Esophagus squamous epithelium (tissue), 5 donors: ENCODE data around the gene TSGA10IP. TPM values are rescaled to one million over a fixed set of nuclear protein-coding genes. Genes with fewer than 3 reads are reported as not detected.

Experiments
- DNase-seq: peaks from one replicate; lab custom pipeline; 2025; lab: John Stamatoyannopoulos, UW
- H3K27ac ChIP-seq, 4 donors: fragments of 200-600 bp; sonication (generic); one replicate each; pipeline ENCODE4 v1.5.1; 2016 to 2019; ENCODE audit warnings: mild to moderate bottlenecking in 1 of 4
- H3K27me3 ChIP-seq, 4 donors: fragments of 200-600 bp; sonication (generic); 1 replicate in 3 of 4; 2 replicates in 1 of 4; pipeline versions ENCODE4 v1.5.1 to v1.6.0; 2017 to 2021; ENCODE audit warnings: antibody characterized with exemption in 1 of 4
- H3K36me3 ChIP-seq, 3 donors: fragments of 200-600 bp; sonication (generic); one replicate each; pipeline ENCODE4 v1.5.1; 2016 to 2019
- H3K4me1 ChIP-seq, 3 donors: fragments of 200-600 bp; sonication (generic); one replicate each; pipeline ENCODE4 v1.5.1; 2017 to 2019
- H3K4me3 ChIP-seq, 4 donors: fragments of 200-600 bp; sonication (generic); 1 replicate in 3 of 4; 2 replicates in 1 of 4; pipeline ENCODE4 v1.5.1; 2016 to 2019; ENCODE audit warnings: mild to moderate bottlenecking in 2 of 4, moderate library complexity in 1 of 4
- H3K9me3 ChIP-seq, 3 donors: fragments of 200-600 bp; sonication (generic); one replicate each; pipeline ENCODE4 v1.5.1; 2016 to 2019
- POLR2A ChIP-seq, 4 donors: fragments of 450-650 bp; IDR thresholded peaks; one replicate each; pipeline ENCODE4 v1.6.1; 2017; ENCODE audit warnings: antibody characterized with exemption in 4 of 4, mild to moderate bottlenecking in 4 of 4, moderate library complexity in 3 of 4
- WGBS, 2 donors: methylation state at CpG; one replicate each; pipeline ENCODE4 v1.1.5; 2018; 5-methylcytosine and 5-hydroxymethylcytosine counted together
- intact Hi-C: fragments of 100-400 bp; cut with DNase I; formaldehyde crosslinking; loops from one replicate; pipeline ENCODE4 v1.15.0; 2022
- total RNA-seq, 4 donors: library from RNA; depleted of rRNA; stranded (reverse); fragments of >200 nt; gene quantifications; one replicate each; pipeline ENCODE4 v1.1.0, GENCODE V29; 2016
- TF ChIP-seq, protein P1 (sequence below), 6 experiments: fragments of 450-650 bp in 4 of 6; fragments of 200-600 bp in 2 of 6; sonication (generic) in 2 of 6; IDR thresholded peaks; one replicate each; pipeline ENCODE4 v1.5.1; 2016 to 2019; ENCODE audit warnings: antibody characterized with exemption in 6 of 6, mild to moderate bottlenecking in 4 of 6, moderate library complexity in 4 of 6
- donor health status: DM: yes; HTN: yes; CAD: no.

The TSGA10IP gene
- total RNA-seq, 4 donors from 2014 or later: not detected

DNA sequence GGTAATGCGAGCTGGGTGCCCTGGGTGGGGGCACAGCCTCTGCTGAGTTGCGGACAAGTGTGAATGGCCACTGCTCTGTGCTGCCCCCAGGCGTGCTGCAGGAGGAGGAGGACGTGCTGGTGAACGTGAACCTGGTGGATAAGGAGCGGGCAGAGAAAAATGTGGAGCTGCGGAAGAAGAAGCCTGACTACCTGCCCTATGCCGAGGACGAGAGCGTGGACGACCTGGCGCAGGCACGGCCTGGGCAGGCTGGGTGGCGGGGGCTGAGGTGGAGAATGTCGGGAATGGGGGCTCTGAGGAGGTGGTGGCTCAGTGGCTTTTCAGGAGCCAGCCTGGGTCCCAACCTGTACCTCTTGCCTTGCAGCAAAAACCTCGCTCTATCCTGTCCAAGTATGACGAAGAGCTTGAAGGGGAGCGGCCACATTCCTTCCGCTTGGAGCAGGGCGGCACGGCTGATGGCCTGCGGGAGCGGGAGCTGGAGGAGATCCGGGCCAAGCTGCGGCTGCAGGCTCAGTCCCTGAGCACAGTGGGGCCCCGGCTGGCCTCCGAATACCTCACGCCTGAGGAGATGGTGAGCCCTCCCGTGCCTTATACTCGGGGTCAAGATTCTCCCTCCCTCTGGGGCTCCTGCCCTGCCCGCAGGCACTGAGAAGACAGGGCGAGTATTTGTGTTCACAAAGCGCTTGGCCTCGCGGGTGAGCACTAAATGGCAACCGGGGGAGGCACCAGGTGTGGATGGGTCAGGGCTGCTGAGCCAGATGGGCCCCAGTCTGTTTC is 20.9 kb downstream of the TSGA10IP start:
- H3K4me3 ChIP-seq: no peak overlapping the region
- no peaks in the 10 kb centered on the region for H3K27me3 ChIP-seq
- no peak for TF ChIP-seq POLR2A (IDR thresholded peaks at IDR 0.05)
- TF ChIP-seq, protein P1, sequence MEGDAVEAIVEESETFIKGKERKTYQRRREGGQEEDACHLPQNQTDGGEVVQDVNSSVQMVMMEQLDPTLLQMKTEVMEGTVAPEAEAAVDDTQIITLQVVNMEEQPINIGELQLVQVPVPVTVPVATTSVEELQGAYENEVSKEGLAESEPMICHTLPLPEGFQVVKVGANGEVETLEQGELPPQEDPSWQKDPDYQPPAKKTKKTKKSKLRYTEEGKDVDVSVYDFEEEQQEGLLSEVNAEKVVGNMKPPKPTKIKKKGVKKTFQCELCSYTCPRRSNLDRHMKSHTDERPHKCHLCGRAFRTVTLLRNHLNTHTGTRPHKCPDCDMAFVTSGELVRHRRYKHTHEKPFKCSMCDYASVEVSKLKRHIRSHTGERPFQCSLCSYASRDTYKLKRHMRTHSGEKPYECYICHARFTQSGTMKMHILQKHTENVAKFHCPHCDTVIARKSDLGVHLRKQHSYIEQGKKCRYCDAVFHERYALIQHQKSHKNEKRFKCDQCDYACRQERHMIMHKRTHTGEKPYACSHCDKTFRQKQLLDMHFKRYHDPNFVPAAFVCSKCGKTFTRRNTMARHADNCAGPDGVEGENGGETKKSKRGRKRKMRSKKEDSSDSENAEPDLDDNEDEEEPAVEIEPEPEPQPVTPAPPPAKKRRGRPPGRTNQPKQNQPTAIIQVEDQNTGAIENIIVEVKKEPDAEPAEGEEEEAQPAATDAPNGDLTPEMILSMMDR (IDR thresholded peaks at IDR 0.05): no peak
- no peaks in the 10 kb centered on the region for H3K9me3 ChIP-seq
- H3K36me3 ChIP-seq: peaks cover 38 to 69% (median 49%) of the 10 kb centered on the region in 3 donors
- H3K4me1 ChIP-seq: peaks cover 17 to 42% (median 20%) of the 10 kb centered on the region in 3 donors
- DNase-seq: no peak
- H3K27ac ChIP-seq: no peak overlapping the region
- WGBS, 2 donors: 85 to 98% methylated on average over 17 to 31 of the region's 36 CpGs
- intact Hi-C loops: no loop called here

GRCh38 chr11:65967329-65967934 is 22.2 kb downstream of the TSGA10IP start:
- Histone ChIP-seq H3K27ac (no peak overlapping the region), H3K36me3 (peaks cover 38 to 78% (median 49%) of the 10 kb centered on the region in 3 donors), H3K27me3 (no peaks in the 10 kb centered on the region), H3K9me3 (no peaks in the 10 kb centered on the region), H3K4me3 (no peak overlapping the region), H3K4me1 (peaks cover 15 to 37% (median 18%) of the 10 kb centered on the region in 3 donors)
- no peak for DNase-seq
- no peak for TF ChIP-seq POLR2A (IDR thresholded peaks at IDR 0.05)
- TF ChIP-seq, protein P1 (IDR thresholded peaks at IDR 0.05): no peak
- intact Hi-C loops: no loop called here
- whole genome bisulfite sequencing, 2 donors: 90 to 95% methylated on average over 20 to 27 of the region's 30 CpGs

DNA sequence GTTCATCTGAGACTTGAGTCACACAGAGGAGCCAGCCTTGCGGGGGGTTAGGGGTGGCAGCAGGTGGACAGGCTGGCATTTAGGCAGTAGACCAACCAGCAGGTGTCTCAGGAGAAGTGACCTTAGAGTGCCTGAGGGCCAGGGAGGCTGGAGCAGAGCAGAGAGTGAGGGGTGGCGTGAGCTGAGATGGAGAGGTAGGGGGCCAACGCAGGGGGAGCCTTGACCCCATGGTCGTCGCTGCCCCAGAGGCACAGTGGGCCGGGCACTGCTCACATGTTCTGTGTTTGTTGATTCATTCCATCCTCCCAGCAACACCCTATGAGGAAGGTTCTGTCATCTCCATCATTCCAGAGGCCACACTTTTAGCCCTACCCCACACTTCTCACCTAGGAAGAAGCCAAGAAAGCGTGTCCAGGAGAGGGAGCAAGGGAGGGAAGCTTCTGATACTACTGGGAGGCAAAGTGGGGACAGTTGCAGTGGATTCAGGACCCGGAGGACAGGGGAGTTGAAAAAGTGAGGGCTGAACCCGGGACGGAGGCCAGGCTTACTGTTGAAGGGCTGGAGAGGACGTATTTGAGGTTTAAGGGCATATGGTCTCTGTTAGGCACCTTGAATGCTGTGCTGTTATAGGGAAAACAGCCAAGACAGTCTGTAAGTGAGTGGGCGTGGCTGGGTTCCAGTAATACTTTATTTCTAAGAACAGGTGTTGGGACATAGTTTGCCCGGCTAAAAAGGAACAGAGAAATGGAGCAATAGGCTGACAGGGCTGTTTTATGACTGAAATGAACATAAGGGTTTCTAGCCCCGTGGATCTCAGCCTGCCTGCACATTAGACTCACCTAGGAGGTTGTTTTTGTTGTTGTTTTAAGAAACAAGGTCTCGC is 23.6 kb downstream of the TSGA10IP start:
- Histone ChIP-seq H3K9me3 (no peaks in the 10 kb centered on the region), H3K36me3 (peaks cover 38 to 88% (median 49%) of the 10 kb centered on the region in 3 donors), H3K4me3 (no peak overlapping the region), H3K27me3 (no peaks in the 10 kb centered on the region), H3K4me1 (peaks cover 1 to 28% (median 4%) of the 10 kb centered on the region in 3 donors), H3K27ac (no peak overlapping the region)
- 74 to 79% methylated on average over 14 to 15 of the region's 15 CpGs for WGBS, 2 donors
- intact Hi-C loops: no loop called here
- TF ChIP-seq, protein P1 (IDR thresholded peaks at IDR 0.05): no peak
- no peak for TF ChIP-seq POLR2A (IDR thresholded peaks at IDR 0.05)
- no peak for DNase-seq

DNA sequence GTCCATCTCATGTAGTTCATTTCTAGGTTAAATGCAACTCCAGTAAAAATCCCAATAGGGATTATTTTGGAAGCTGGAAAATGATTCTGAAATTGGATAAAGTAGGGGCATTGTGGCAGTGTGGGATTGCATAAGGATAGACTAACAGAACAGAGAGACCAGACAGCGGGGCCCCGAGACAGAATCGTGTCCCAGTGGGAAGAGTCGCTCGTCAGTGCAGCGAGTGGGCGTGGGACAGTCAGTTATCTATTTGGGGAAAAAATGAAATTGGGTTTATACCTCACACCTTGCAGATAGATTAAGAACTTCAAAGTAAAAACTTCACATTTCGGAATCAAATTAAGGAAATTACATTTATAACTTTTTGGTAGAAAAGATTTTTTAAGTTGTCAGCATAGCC is 26.8 kb downstream of the TSGA10IP start:
- no peaks in the 10 kb centered on the region for H3K9me3 ChIP-seq
- TF ChIP-seq, protein P1 (IDR thresholded peaks at IDR 0.05): no peak
- TF ChIP-seq POLR2A (IDR thresholded peaks at IDR 0.05): no peak
- no peak overlapping the region for H3K4me3 ChIP-seq
- intact Hi-C loops: no loop called here
- no peak for DNase-seq
- no peaks in the 10 kb centered on the region for H3K27me3 ChIP-seq
- H3K27ac ChIP-seq: no peak overlapping the region
- peaks cover 0 to 21% (median 0%) of the 10 kb centered on the region in 3 donors for H3K4me1 ChIP-seq
- WGBS, 2 donors: 90 to 97% methylated on average over 8 of the region's 8 CpGs
- H3K36me3 ChIP-seq: peaks cover 19 to 74% (median 22%) of the 10 kb centered on the region in 3 donors
